MM.1S (cell line): ENCODE results near the gene KCNQ2.

Experiments
- DNase-seq: peaks from one replicate; pipeline ENCODE4 v3.0.0-alpha.2; 2015
- H2AFZ ChIP-seq: fragments of 300-600 bp; sonication (generic); 2 replicates; pipeline ENCODE4 v1.6.0; 2016; ENCODE audit warnings: antibody characterized with exemption, low read length
- H3F3A ChIP-seq: fragments of 300-600 bp; sonication (generic); 2 replicates; pipeline ENCODE4 v1.6.1; 2016; ENCODE audit warnings: mild to moderate bottlenecking, antibody characterized with exemption, low read length, moderate library complexity, mixed read lengths; ENCODE audit not compliant: insufficient read depth
- H3K27ac ChIP-seq: fragments of 300-600 bp; sonication (generic); 2 replicates; pipeline ENCODE4 v1.5.1; 2016; ENCODE audit warnings: mild to moderate bottlenecking, low read length
- H3K27me3 ChIP-seq: fragments of 300-600 bp; sonication (generic); replicated peaks from 2 replicates; pipeline ENCODE4 v1.6.0; 2016; ENCODE audit warnings: low read length; ENCODE audit not compliant: insufficient read depth
- H3K36me3 ChIP-seq: fragments of 300-600 bp; sonication (generic); replicated peaks from 2 replicates; pipeline ENCODE4 v1.6.1; 2016; ENCODE audit warnings: mild to moderate bottlenecking, low read length, mixed read lengths; ENCODE audit not compliant: insufficient read depth
- H3K4me1 ChIP-seq: fragments of 300-600 bp; sonication (generic); 2 replicates; pipeline ENCODE4 v1.6.1; 2016; ENCODE audit warnings: low read length, mixed read lengths
- H3K4me2 ChIP-seq: fragments of 300-600 bp; sonication (generic); 2 replicates; pipeline ENCODE4 v1.6.0; 2016; ENCODE audit warnings: low read depth, low read length
- H3K4me3 ChIP-seq: fragments of 300-600 bp; sonication (generic); 2 replicates; pipeline ENCODE4 v1.5.1; 2016; ENCODE audit warnings: low read length, mixed read lengths
- H3K79me2 ChIP-seq: fragments of 300-600 bp; sonication (generic); 2 replicates; pipeline ENCODE4 v1.6.1; 2016; ENCODE audit warnings: mixed run types, low read length, mixed read lengths
- H3K9ac ChIP-seq: fragments of 300-600 bp; sonication (generic); 2 replicates; pipeline ENCODE4 v1.6.1; 2016; ENCODE audit warnings: low read length, mixed read lengths
- H3K9me2 ChIP-seq: fragments of 300-600 bp; sonication (generic); replicated peaks from 2 replicates; pipeline ENCODE4 v1.6.1; 2016; ENCODE audit warnings: mild to moderate bottlenecking, low read length, mixed read lengths; ENCODE audit not compliant: insufficient read depth
- H3K9me3 ChIP-seq: fragments of 300-600 bp; sonication (generic); replicated peaks from 2 replicates; pipeline ENCODE4 v1.6.1; 2016; ENCODE audit warnings: mild to moderate bottlenecking, low read length, mixed read lengths; ENCODE audit not compliant: insufficient read depth
- H4K20me1 ChIP-seq: fragments of 300-600 bp; sonication (generic); 2 replicates; pipeline ENCODE4 v1.6.1; 2016; ENCODE audit warnings: mild to moderate bottlenecking, low read length, moderate library complexity, mixed read lengths; ENCODE audit not compliant: insufficient read depth
- CTCF ChIP-seq: fragments of 300-600 bp; sonication (generic); IDR thresholded peaks from 2 replicates; pipeline ENCODE4 v1.5.1; 2016; ENCODE audit warnings: antibody characterized with exemption, low read length, mixed read lengths
- EZH2 ChIP-seq: fragments of 300-600 bp; sonication (generic); optimal IDR thresholded peaks from 2 replicates; pipeline ENCODE3; 2017; ENCODE audit warnings: low read depth, mild to moderate bottlenecking, antibody characterized with exemption, low read length, mixed read lengths
- EZH2phosphoT487 ChIP-seq: fragments of 300-600 bp; sonication (generic); IDR thresholded peaks from 2 replicates; pipeline ENCODE4 v1.6.1; 2018; ENCODE audit warnings: antibody characterized with exemption, low read length

KCNQ2 gene

GRCh38 chr20:63418617-63419016 is 53.8 kb downstream of the KCNQ2 start:
- Histone ChIP-seq H3K4me2 (no peak overlapping the region), H3K27ac (no peak overlapping the region)
- TF ChIP-seq EZH2phosphoT487 (no peak), EZH2 (no peak), CTCF (no peak)

GRCh38 chr20:63417738-63418120 is 54.7 kb downstream of the KCNQ2 start:
- no peak overlapping the region for H2AFZ ChIP-seq
- no peaks in the 10 kb centered on the region for H4K20me1 ChIP-seq
- H3K79me2 ChIP-seq, result no peaks in the 10 kb centered on the region
- TF ChIP-seq EZH2phosphoT487 (no peak), EZH2 (no peak), CTCF (no peak)
- no peak for DNase-seq
- no peaks in the 10 kb centered on the region for H3K9me2 ChIP-seq
- peaks cover 96% of the 10 kb centered on the region for H3K27me3 ChIP-seq
- no peaks in the 10 kb centered on the region for H3F3A ChIP-seq
- H3K4me3 ChIP-seq, result no peak overlapping the region
- no peak overlapping the region for H3K9ac ChIP-seq
- no peak overlapping the region for H3K27ac ChIP-seq
- no peaks in the 10 kb centered on the region for H3K36me3 ChIP-seq
- H3K4me1 ChIP-seq, result no peaks in the 10 kb centered on the region
- no peaks in the 10 kb centered on the region for H3K9me3 ChIP-seq
- no peak overlapping the region for H3K4me2 ChIP-seq

More at GRCh38 chr20:63418617-63419016, 53.8 kb downstream of the KCNQ2 start:
- no peak for DNase-seq
- Histone ChIP-seq H2AFZ (no peak overlapping the region), H3K9me2 (no peaks in the 10 kb centered on the region), H3K9ac (no peak overlapping the region), H3K4me1 (no peaks in the 10 kb centered on the region), H3K4me3 (no peak overlapping the region), H3K36me3 (no peaks in the 10 kb centered on the region), H3K9me3 (no peaks in the 10 kb centered on the region), H3F3A (no peaks in the 10 kb centered on the region), H3K27me3 (peaks cover 96% of the 10 kb centered on the region), H3K79me2 (no peaks in the 10 kb centered on the region), H4K20me1 (no peaks in the 10 kb centered on the region)

- H3K79me2 ChIP-seq, result no peaks in the 10 kb centered on the region
- H3K9me3 ChIP-seq, result no peaks in the 10 kb centered on the region
- no peak overlapping the region for H2AFZ ChIP-seq
- no peaks in the 10 kb centered on the region for H4K20me1 ChIP-seq
- no peak overlapping the region for H3K4me3 ChIP-seq
- DNase-seq, result no peak
- no peak overlapping the region for H3K9ac ChIP-seq
- H3K27me3 ChIP-seq, result peaks cover 96% of the 10 kb centered on the region
- H3K36me3 ChIP-seq, result no peaks in the 10 kb centered on the region
- TF ChIP-seq CTCF (no peak), EZH2 (no peak), EZH2phosphoT487 (no peak)
- no peak overlapping the region for H3K27ac ChIP-seq
- no peaks in the 10 kb centered on the region for H3F3A ChIP-seq
- H3K9me2 ChIP-seq, result no peaks in the 10 kb centered on the region
- no peak overlapping the region for H3K4me2 ChIP-seq
- no peaks in the 10 kb centered on the region for H3K4me1 ChIP-seq
These were observed 55.2 kb downstream of the KCNQ2 start for GRCh38 chr20:63417097-63417737.
